Measurements from ENCODE around the gene MCOLN2. TPM values are rescaled to one million over a fixed set of nuclear protein-coding genes. Genes with fewer than 3 reads are reported as not detected.

The MCOLN2 gene
- total RNA-seq, 1 experiment from 2014 or later: not detected

- DNase-seq: no peak
- TF ChIP-seq CTCF (conservative IDR thresholded peaks at IDR 0.05) (no peak), EZH2 (IDR thresholded peaks at IDR 0.05; ENCODE audit: low read depth) (no peak)
- H3K9me2 ChIP-seq (ENCODE audit: insufficient read depth): no peaks in the 10 kb centered on the region
- no peak overlapping the region for H3K4me3 ChIP-seq
- H3K27me3 ChIP-seq (ENCODE audit: insufficient read depth, low read depth): no peaks in the 10 kb centered on the region
- intact Hi-C loops (cut with micrococcal nuclease; ENCODE audit: unreplicated experiment): no loop called here
- no peaks in the 10 kb centered on the region for H3K79me2 ChIP-seq (ENCODE audit: low read depth)
- H3K4me1 ChIP-seq (replicated peaks; ENCODE audit: insufficient read depth): no peaks in the 10 kb centered on the region
- no peak overlapping the region for H3K27ac ChIP-seq
- no peaks in the 10 kb centered on the region for H4K20me1 ChIP-seq (ENCODE audit: insufficient read depth)
- CTCF ChIA-PET: no interaction called here
- no peaks in the 10 kb centered on the region for H3K9me3 ChIP-seq (ENCODE audit: insufficient read depth, low read depth)
- no peaks in the 10 kb centered on the region for H3F3A ChIP-seq (ENCODE audit: insufficient read depth, low read depth)
- no peak overlapping the region for H3K4me2 ChIP-seq
- no TSS peak for BruUV-seq (replicated peaks)
- POLR2A ChIA-PET (ENCODE audit: unreplicated experiment): no interaction called here
- H2AFZ ChIP-seq: no peak overlapping the region
- no peaks in the 10 kb centered on the region for H3K36me3 ChIP-seq (ENCODE audit: low read depth)
Observed at GRCh38 chr1:84973498-84974334, 23.2 kb downstream of the MCOLN2 start.

GRCh38 chr1:84972377-84972987 is 24.4 kb downstream of the MCOLN2 start:
- Histone ChIP-seq H3K9me3 (ENCODE audit: insufficient read depth, low read depth) (no peaks in the 10 kb centered on the region), H3K4me2 (no peak overlapping the region), H4K20me1 (ENCODE audit: insufficient read depth) (no peaks in the 10 kb centered on the region), H3K27me3 (ENCODE audit: insufficient read depth, low read depth) (no peaks in the 10 kb centered on the region), H3K4me1 (replicated peaks; ENCODE audit: insufficient read depth) (no peaks in the 10 kb centered on the region), H3K36me3 (ENCODE audit: low read depth) (no peaks in the 10 kb centered on the region), H3K9me2 (ENCODE audit: insufficient read depth) (no peaks in the 10 kb centered on the region), H3K79me2 (ENCODE audit: low read depth) (no peaks in the 10 kb centered on the region), H3K27ac (no peak overlapping the region), H3F3A (ENCODE audit: insufficient read depth, low read depth) (no peaks in the 10 kb centered on the region), H2AFZ (no peak overlapping the region), H3K4me3 (no peak overlapping the region)
- no peak for TF ChIP-seq EZH2 (IDR thresholded peaks at IDR 0.05; ENCODE audit: low read depth)
- no peak for TF ChIP-seq CTCF (conservative IDR thresholded peaks at IDR 0.05)
- no TSS peak for BruUV-seq (replicated peaks)
- ChIA-PET POLR2A (ENCODE audit: unreplicated experiment) (no interaction called here), CTCF (no interaction called here)
- no peak for DNase-seq
- intact Hi-C loops (cut with micrococcal nuclease; ENCODE audit: unreplicated experiment): no loop called here

- Histone ChIP-seq H3K4me3 (no peak overlapping the region), H3K36me3 (ENCODE audit: low read depth) (no peaks in the 10 kb centered on the region), H3K27me3 (ENCODE audit: insufficient read depth, low read depth) (no peaks in the 10 kb centered on the region), H3K79me2 (ENCODE audit: low read depth) (no peaks in the 10 kb centered on the region), H3K27ac (no peak overlapping the region), H3K9me2 (ENCODE audit: insufficient read depth) (no peaks in the 10 kb centered on the region), H3F3A (ENCODE audit: insufficient read depth, low read depth) (no peaks in the 10 kb centered on the region), H2AFZ (no peak overlapping the region), H3K4me1 (replicated peaks; ENCODE audit: insufficient read depth) (no peaks in the 10 kb centered on the region), H4K20me1 (ENCODE audit: insufficient read depth) (no peaks in the 10 kb centered on the region), H3K9me3 (ENCODE audit: insufficient read depth, low read depth) (no peaks in the 10 kb centered on the region), H3K4me2 (no peak overlapping the region)
- ChIA-PET CTCF (no interaction called here), POLR2A (ENCODE audit: unreplicated experiment) (no interaction called here)
- TF ChIP-seq CTCF (conservative IDR thresholded peaks at IDR 0.05) (no peak), EZH2 (IDR thresholded peaks at IDR 0.05; ENCODE audit: low read depth) (no peak)
- no peak for DNase-seq
- intact Hi-C loops (cut with micrococcal nuclease; ENCODE audit: unreplicated experiment): no loop called here
- no TSS peak for BruUV-seq (replicated peaks)
Observed at GRCh38 chr1:84971957-84972356, 25.0 kb downstream of the MCOLN2 start.

All from PC-9 (cell line).